Fibroblast of skin of scalp (primary cell): Measurements from ENCODE around the gene PHF21B.
A peak's percentile ranks its signal among the peaks of the same experiment; 100 is the strongest.

Experiments used
- DNase-seq: peaks from one replicate; pipeline ENCODE4 v3.0.0-alpha.2; 2013

PHF21B gene

GRCh38 chr22:44891791-44892190 lies 118.0 kb downstream of the PHF21B start:
- no peak for DNase-seq

- no peak for DNase-seq
Measured at GRCh38 chr22:44891293-44891747, 118.5 kb downstream of the PHF21B start.

GRCh38 chr22:44890416-44891292 lies 119.2 kb downstream of the PHF21B start:
- DNase-seq: no peak

GRCh38 chr22:44889255-44889878 lies 120.4 kb downstream of the PHF21B start:
- DNase-seq: peak; percentile 13

GRCh38 chr22:44888491-44889254 lies 121.1 kb downstream of the PHF21B start:
- no peak for DNase-seq

- DNase-seq: no peak
Measured at GRCh38 chr22:44887941-44888366, 121.9 kb downstream of the PHF21B start.

GRCh38 chr22:44885806-44886360 lies 123.9 kb downstream of the PHF21B start:
- DNase-seq: no peak

- DNase-seq: no peak
Measured at GRCh38 chr22:44884968-44885805, 124.6 kb downstream of the PHF21B start.

- no peak for DNase-seq
Measured at GRCh38 chr22:44884562-44884961, 125.2 kb downstream of the PHF21B start.

GRCh38 chr22:44883011-44883421 lies 126.8 kb downstream of the PHF21B start:
- DNase-seq: no peak

- no peak for DNase-seq
Measured at GRCh38 chr22:44882226-44882905, 127.4 kb downstream of the PHF21B start.

- DNase-seq: no peak
Measured at GRCh38 chr22:44881624-44882023, 128.2 kb downstream of the PHF21B start.

- DNase-seq: no peak
Measured at GRCh38 chr22:44880610-44881290, 129.1 kb downstream of the PHF21B start.

GRCh38 chr22:44879301-44879680 lies 130.5 kb downstream of the PHF21B start:
- DNase-seq: no peak

- DNase-seq: no peak
Measured at GRCh38 chr22:44878483-44879300, 131.1 kb downstream of the PHF21B start.

GRCh38 chr22:44876921-44877320 lies 132.9 kb downstream of the PHF21B start:
- DNase-seq: no peak

- no peak for DNase-seq
Measured at GRCh38 chr22:44871782-44872181, 138.0 kb downstream of the PHF21B start.

- DNase-seq: peak; percentile 4
Measured at GRCh38 chr22:44870021-44870420, 139.8 kb downstream of the PHF21B start.

GRCh38 chr22:44869196-44869595 lies 140.6 kb downstream of the PHF21B start:
- DNase-seq: no peak
